Neural progenitor cell (in vitro differentiated cells): Measurements from ENCODE around the gene RNF166. TPM values are rescaled to one million over a fixed set of nuclear protein-coding genes. Genes with fewer than 3 reads are reported as not detected.

Source experiments
- DNase-seq: peaks from one replicate; pipeline ENCODE4 v3.0.0-alpha.2; 2016; ENCODE audit warnings: low spot score
- H2AFZ ChIP-seq: fragments of 200-600 bp; sonication (generic); replicated peaks from 2 replicates; pipeline ENCODE4 v1.6.1; 2016; ENCODE audit warnings: antibody characterized with exemption
- H3F3A ChIP-seq: fragments of 200-600 bp; sonication (generic); 2 replicates; pipeline ENCODE4 v1.6.1; 2016; ENCODE audit warnings: antibody characterized with exemption, low read depth
- H3K27ac ChIP-seq: fragments of 200-600 bp; sonication (generic); 2 replicates; pipeline ENCODE4 v1.5.1; 2016; ENCODE audit warnings: mild to moderate bottlenecking
- H3K27me3 ChIP-seq: fragments of 200-600 bp; sonication (generic); 2 replicates; pipeline ENCODE4 v1.6.1; 2016; ENCODE audit warnings: mild to moderate bottlenecking, moderate library complexity
- H3K36me3 ChIP-seq: fragments of 200-600 bp; sonication (generic); 2 replicates; pipeline ENCODE4 v1.5.1; 2016
- H3K4me1 ChIP-seq: fragments of 200-600 bp; sonication (generic); 2 replicates; pipeline ENCODE4 v1.6.1; 2016; ENCODE audit warnings: mixed run types
- H3K4me2 ChIP-seq: fragments of 200-600 bp; sonication (generic); 2 replicates; pipeline ENCODE4 v1.6.1; 2016
- H3K4me3 ChIP-seq: fragments of 200-600 bp; sonication (generic); 2 replicates; pipeline ENCODE4 v1.5.1; 2016
- H3K79me2 ChIP-seq: fragments of 200-600 bp; sonication (generic); 2 replicates; pipeline ENCODE4 v1.6.1; 2016; ENCODE audit warnings: low read depth
- H3K9ac ChIP-seq: fragments of 200-600 bp; sonication (generic); 2 replicates; pipeline ENCODE4 v1.6.1; 2016
- H3K9me3 ChIP-seq: fragments of 200-600 bp; sonication (generic); 2 replicates; pipeline ENCODE4 v1.5.1; 2016; ENCODE audit warnings: low read depth
- H4K20me1 ChIP-seq: fragments of 200-600 bp; sonication (generic); 2 replicates; pipeline ENCODE4 v1.6.1; 2016; ENCODE audit warnings: low read depth
- H3K27ac Mint-ChIP-seq: 3 replicates; pipeline ENCODE4 v1.8.0; 2021; ENCODE audit warnings: mixed read lengths
- H3K27me3 Mint-ChIP-seq: 2 replicates; pipeline ENCODE4 v1.8.0; 2022; ENCODE audit warnings: low read depth, mild to moderate bottlenecking, inconsistent platforms, moderate library complexity, mixed read lengths; ENCODE audit not compliant: insufficient read depth
- H3K36me3 Mint-ChIP-seq: 3 replicates; pipeline ENCODE4 v1.8.0; 2021; ENCODE audit warnings: mixed read lengths
- H3K4me1 Mint-ChIP-seq: 3 replicates; pipeline ENCODE4 v1.8.0; 2021; ENCODE audit warnings: mixed read lengths
- H3K4me3 Mint-ChIP-seq: 3 replicates; pipeline ENCODE4 v1.8.0; 2021; ENCODE audit warnings: mild to moderate bottlenecking, moderate library complexity, mixed read lengths
- H3K9me3 Mint-ChIP-seq: 3 replicates; pipeline ENCODE4 v1.8.0; 2020; ENCODE audit warnings: mixed read lengths
- CTCF ChIP-seq: fragments of 200-600 bp; sonication (generic); IDR thresholded peaks from 2 replicates; pipeline ENCODE4 v1.5.1; 2017; ENCODE audit warnings: antibody characterized with exemption, mild to moderate bottlenecking
- EZH2 ChIP-seq: fragments of 200-600 bp; sonication (generic); IDR thresholded peaks from 2 replicates; pipeline ENCODE4 v1.6.1; 2017; ENCODE audit warnings: antibody characterized with exemption, mild to moderate bottlenecking, moderate library complexity
- EZH2phosphoT487 ChIP-seq: fragments of 200-600 bp; sonication (generic); IDR thresholded peaks from 2 replicates; pipeline ENCODE4 v1.6.1; 2017; ENCODE audit warnings: antibody characterized with exemption
- total RNA-seq: library from RNA; depleted of rRNA; stranded (reverse); fragments of >200 nt; gene quantifications from 2 replicates; pipeline ENCODE4 v1.2.3, GENCODE V29; 2015; ENCODE audit warnings: low replicate concordance

RNF166 gene
- total RNA-seq, 1 donor from 2014 or later, result 11.1 TPM

DNA sequence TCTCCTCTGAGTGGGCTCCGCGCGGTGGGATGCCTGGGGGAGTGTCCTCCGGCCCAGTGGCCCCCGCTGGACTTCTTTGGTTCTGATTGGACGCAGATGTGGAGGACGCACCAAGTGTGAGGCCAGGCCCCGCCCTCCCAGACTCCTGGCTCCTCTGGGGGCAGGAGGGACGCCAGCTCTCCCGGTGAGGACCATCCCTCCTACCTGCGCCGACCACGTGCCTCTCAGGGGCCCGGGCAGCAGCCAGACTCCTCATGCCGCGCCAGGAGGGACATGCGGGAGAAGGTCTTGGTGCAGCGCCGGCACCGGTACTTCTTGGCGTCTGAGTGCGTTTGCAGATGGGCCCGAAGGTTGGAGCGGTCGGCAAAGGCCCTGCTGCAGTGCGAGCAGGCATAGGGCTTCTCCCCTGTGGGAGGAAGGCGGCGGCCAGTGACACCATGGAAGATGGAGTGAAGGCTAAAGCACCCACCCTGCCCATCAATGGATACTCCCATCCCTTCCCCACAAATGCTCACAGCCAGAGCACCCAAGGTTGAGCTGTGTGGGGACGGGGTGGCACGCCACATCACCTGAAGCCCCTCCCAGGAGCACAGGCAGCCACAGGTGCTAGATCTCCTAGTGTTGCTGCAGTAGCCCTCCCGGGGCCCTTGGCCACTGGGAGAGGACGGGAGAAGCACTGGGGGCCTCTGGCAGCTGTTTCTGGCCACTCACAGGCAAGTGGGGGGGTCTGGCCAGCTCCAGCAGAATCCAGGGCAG is 27.8 kb downstream of the RNF166 start:
- Histone ChIP-seq H3K4me3 (no peak overlapping the region), H4K20me1 (no peaks in the 10 kb centered on the region), H3K4me1 (no peaks in the 10 kb centered on the region), H2AFZ (no peak overlapping the region), H3K27me3 (no peaks in the 10 kb centered on the region), H3K9ac (no peak overlapping the region), H3K79me2 (no peaks in the 10 kb centered on the region), H3K9me3 (no peaks in the 10 kb centered on the region), H3K4me2 (no peak overlapping the region), H3F3A (peaks cover 13% of the 10 kb centered on the region), H3K27ac (no peak overlapping the region), H3K36me3 (no peaks in the 10 kb centered on the region)
- TF ChIP-seq EZH2phosphoT487, result no peak
- TF ChIP-seq CTCF, result no peak
- TF ChIP-seq EZH2, result no peak
- H3K36me3 Mint-ChIP-seq, result no peaks in the 10 kb centered on the region
- H3K27ac Mint-ChIP-seq, result no peak overlapping the region
- peaks cover 12% of the 10 kb centered on the region for H3K27me3 Mint-ChIP-seq
- H3K9me3 Mint-ChIP-seq, result no peaks in the 10 kb centered on the region
- H3K4me3 Mint-ChIP-seq, result no peak overlapping the region
- H3K4me1 Mint-ChIP-seq, result peaks cover 2% of the 10 kb centered on the region
- DNase-seq, result no peak

DNA sequence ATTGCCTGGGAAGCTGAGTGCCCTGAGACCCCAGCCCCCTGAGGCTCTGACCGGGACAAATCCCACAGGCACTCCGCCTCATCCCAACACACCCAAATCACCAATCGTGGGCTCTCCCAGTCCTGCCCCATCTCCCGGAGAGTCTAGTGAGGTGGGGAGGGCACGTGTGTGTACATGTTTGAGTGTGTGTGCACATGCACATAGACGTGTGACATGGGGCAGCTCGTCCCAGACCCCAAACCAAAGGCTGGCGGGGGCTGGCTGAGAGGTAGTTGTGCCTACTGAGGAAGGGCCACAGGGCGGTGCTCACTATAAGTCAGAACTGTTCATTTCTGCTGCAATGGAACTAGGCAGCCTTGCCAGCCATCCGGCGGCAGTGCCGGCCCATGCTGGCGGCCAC is 28.5 kb downstream of the RNF166 start:
- Histone ChIP-seq H3K9ac (no peak overlapping the region), H3K9me3 (no peaks in the 10 kb centered on the region), H3K4me1 (no peaks in the 10 kb centered on the region), H3K4me2 (no peak overlapping the region), H3K27ac (no peak overlapping the region), H4K20me1 (no peaks in the 10 kb centered on the region), H3K36me3 (no peaks in the 10 kb centered on the region), H3K27me3 (no peaks in the 10 kb centered on the region), H2AFZ (no peak overlapping the region), H3K4me3 (no peak overlapping the region), H3K79me2 (no peaks in the 10 kb centered on the region), H3F3A (peaks cover 13% of the 10 kb centered on the region)
- Mint-ChIP-seq H3K4me3 (no peak overlapping the region), H3K4me1 (peaks cover 2% of the 10 kb centered on the region), H3K27me3 (peaks cover 10% of the 10 kb centered on the region), H3K9me3 (no peaks in the 10 kb centered on the region), H3K27ac (no peak overlapping the region), H3K36me3 (no peaks in the 10 kb centered on the region)
- TF ChIP-seq EZH2 (no peak), EZH2phosphoT487 (no peak), CTCF (no peak)
- DNase-seq, result no peak

DNA sequence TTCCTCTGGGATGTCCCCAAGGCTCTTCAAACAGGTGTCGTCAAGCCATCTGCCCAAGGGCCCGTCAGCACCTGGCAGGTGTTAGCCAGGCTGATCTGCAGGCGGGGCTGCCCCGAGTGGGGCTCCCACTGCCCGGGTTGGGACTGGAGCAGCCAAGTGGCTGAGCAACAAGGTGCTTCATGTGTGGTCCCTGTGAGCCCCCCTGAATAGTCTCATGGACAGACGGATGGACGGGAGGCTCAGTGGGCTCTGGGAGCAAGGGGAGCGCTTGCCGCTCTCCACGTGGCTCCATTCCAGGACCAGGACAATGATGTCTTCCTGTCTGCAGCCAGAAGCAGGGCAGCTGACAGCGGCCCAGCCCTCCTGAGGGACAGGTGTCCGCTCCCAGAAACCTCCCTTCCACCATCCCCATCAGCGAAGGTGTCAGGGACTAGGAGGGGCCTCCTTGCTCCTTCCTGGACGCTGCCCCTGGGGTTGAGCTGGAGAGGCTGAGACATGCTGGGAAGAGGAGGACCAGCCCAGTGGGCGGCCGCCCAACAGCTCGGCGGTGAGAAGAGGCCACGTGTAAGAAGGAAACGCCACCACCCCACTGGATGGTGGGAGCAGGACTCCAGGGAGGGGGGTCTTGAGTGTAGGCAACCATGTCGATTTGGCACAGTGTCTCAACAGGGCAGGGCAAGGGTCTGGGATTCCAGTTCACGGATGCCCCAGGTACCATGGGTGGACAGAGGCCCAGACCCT is 29.5 kb downstream of the RNF166 start:
- no peak for TF ChIP-seq EZH2phosphoT487
- TF ChIP-seq EZH2, result no peak
- no peak for TF ChIP-seq CTCF
- no peaks in the 10 kb centered on the region for H3K79me2 ChIP-seq
- no peak overlapping the region for H3K4me3 ChIP-seq
- no peak for DNase-seq
- H3K4me2 ChIP-seq, result no peak overlapping the region
- no peak overlapping the region for H3K9ac ChIP-seq
- Mint-ChIP-seq H3K4me3 (no peak overlapping the region), H3K27ac (no peak overlapping the region), H3K36me3 (no peaks in the 10 kb centered on the region), H3K9me3 (no peaks in the 10 kb centered on the region), H3K27me3 (peaks cover 5% of the 10 kb centered on the region), H3K4me1 (no peaks in the 10 kb centered on the region)
- H3K9me3 ChIP-seq, result no peaks in the 10 kb centered on the region
- no peaks in the 10 kb centered on the region for H3K4me1 ChIP-seq
- no peaks in the 10 kb centered on the region for H4K20me1 ChIP-seq
- no peak overlapping the region for H3K27ac ChIP-seq
- no peaks in the 10 kb centered on the region for H3K36me3 ChIP-seq
- no peaks in the 10 kb centered on the region for H3K27me3 ChIP-seq
- no peak overlapping the region for H2AFZ ChIP-seq
- peaks cover 6% of the 10 kb centered on the region for H3F3A ChIP-seq
